Glutamatergic neuron (in vitro differentiated cells): ENCODE measurements around the gene BRSK2. TPM values are rescaled to one million over a fixed set of nuclear protein-coding genes. Genes with fewer than 3 reads are reported as not detected.
"Not testable (repeated sequence)": the region's sequence is repeated elsewhere in the genome, so short reads cannot be mapped to it uniquely, and the experiment has no call there.

Source experiments
- DNase-seq: peaks from one replicate; pipeline ENCODE4 v3.0.0; 2022
- H3K27ac Mint-ChIP-seq: one replicate; pipeline ENCODE4 v1.8.0; 2020; ENCODE audit warnings: mild to moderate bottlenecking, mixed read lengths, inconsistent platforms; ENCODE audit not compliant: unreplicated experiment
- H3K27me3 Mint-ChIP-seq: one replicate; pipeline ENCODE4 v1.8.0; 2020; ENCODE audit warnings: mild to moderate bottlenecking, moderate library complexity, mixed read lengths, inconsistent platforms; ENCODE audit not compliant: unreplicated experiment
- H3K36me3 Mint-ChIP-seq: one replicate; pipeline ENCODE4 v1.8.0; 2020; ENCODE audit warnings: mild to moderate bottlenecking, mixed read lengths, inconsistent platforms; ENCODE audit not compliant: unreplicated experiment
- H3K4me1 Mint-ChIP-seq: one replicate; pipeline ENCODE4 v1.8.0; 2020; ENCODE audit warnings: mild to moderate bottlenecking, low read depth, mixed read lengths, inconsistent platforms; ENCODE audit not compliant: unreplicated experiment
- H3K4me3 Mint-ChIP-seq: one replicate; pipeline ENCODE4 v1.8.0; 2020; ENCODE audit warnings: mild to moderate bottlenecking, mixed read lengths, inconsistent platforms; ENCODE audit not compliant: unreplicated experiment
- H3K9me3 Mint-ChIP-seq: one replicate; pipeline ENCODE4 v1.8.0; 2020; ENCODE audit warnings: mild to moderate bottlenecking, moderate library complexity, mixed read lengths, inconsistent platforms; ENCODE audit not compliant: unreplicated experiment
- CTCF ChIP-seq: fragments of 200-600 bp; sonication (generic); IDR thresholded peaks from one replicate; pipeline ENCODE4 v1.5.0; 2021; ENCODE audit not compliant: partially characterized antibody, unreplicated experiment
- total RNA-seq: library from RNA; stranded (reverse); fragmentation: NEBNext Ultra II Directional; extraction: Animal tissue kit (Norgen Biotek cat#: 25700); gene quantifications from one replicate; pipeline ENCODE4 v1.2.1, GENCODE V29; 2021; ENCODE audit not compliant: unreplicated experiment

BRSK2 gene
- total RNA-seq, 1 donor from 2014 or later = 207 TPM

DNA sequence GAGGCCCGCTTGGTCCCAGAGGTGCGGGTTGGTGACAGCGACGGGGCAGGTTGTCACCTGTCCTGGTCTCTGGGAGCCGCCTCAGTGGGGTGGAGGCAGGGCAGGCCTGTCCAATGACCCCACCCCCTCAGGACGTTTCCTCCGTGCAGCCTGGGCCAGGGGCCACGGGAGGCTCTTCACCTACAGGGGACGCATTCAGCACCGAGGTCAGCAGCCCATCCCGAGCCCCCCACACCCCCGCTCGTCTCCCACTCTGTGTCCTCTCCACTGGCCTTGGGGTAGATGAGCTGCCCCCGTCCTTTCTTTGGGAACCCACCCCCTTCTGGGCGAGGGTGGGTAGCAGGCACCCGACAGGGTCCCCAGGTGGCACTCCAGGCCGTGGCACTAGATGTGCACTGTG is 35.7 kb downstream of the BRSK2 start:
- H3K27me3 Mint-ChIP-seq = peaks cover 7% of the 10 kb centered on the region
- H3K9me3 Mint-ChIP-seq = peaks cover 4% of the 10 kb centered on the region
- no peak for DNase-seq
- peaks cover 6% of the 10 kb centered on the region for H3K4me1 Mint-ChIP-seq
- no peak overlapping the region for H3K27ac Mint-ChIP-seq
- no peak overlapping the region for H3K4me3 Mint-ChIP-seq
- no peaks in the 10 kb centered on the region for H3K36me3 Mint-ChIP-seq
- TF ChIP-seq CTCF = no peak

DNA sequence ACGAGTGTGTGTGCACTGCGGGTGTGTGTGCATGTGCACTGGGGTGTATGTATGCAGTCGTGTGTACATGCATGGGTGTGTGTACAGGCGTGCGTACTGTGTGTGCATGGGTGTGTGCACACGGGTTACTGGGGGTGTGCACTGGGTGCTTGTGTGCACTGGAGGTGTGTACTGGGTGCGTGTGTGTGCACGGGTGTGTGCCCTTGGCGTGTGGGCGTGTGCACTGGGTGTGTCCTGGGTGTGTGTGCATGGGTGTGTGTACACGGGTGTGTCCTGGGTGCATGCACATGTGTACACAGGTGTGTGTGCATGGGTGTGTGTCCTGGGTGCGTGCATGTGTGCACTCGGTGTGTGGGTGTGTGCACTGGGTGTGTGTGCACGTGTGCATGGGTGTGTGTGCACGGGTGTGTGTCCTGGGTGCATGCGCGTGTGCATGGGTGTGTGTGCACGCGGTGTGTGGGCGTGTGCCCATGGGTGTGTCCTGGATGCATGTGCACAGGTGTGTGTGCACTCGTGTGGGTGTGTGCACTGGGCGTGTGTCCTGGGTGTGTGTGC is 39.1 kb downstream of the BRSK2 start:
- Mint-ChIP-seq H3K36me3 (no peaks in the 10 kb centered on the region), H3K27ac (peak overlapping the region; percentile 43), H3K4me3 (peak overlapping the region; percentile 25), H3K9me3 (peaks cover 4% of the 10 kb centered on the region), H3K27me3 (peaks cover 4% of the 10 kb centered on the region), H3K4me1 (peaks cover 4% of the 10 kb centered on the region)
- no peak for DNase-seq
- no peak for TF ChIP-seq CTCF

- H3K9me3 Mint-ChIP-seq = peaks cover 7% of the 10 kb centered on the region
- TF ChIP-seq CTCF = no peak
- H3K4me1 Mint-ChIP-seq = peaks cover 5% of the 10 kb centered on the region
- no peaks in the 10 kb centered on the region for H3K36me3 Mint-ChIP-seq
- no peak for DNase-seq
- H3K27me3 Mint-ChIP-seq = peaks cover 8% of the 10 kb centered on the region
- peak overlapping the region; percentile 89 for H3K27ac Mint-ChIP-seq
- H3K4me3 Mint-ChIP-seq = no peak overlapping the region
Observed at GRCh38 chr11:1433568-1433967, 43.8 kb downstream of the BRSK2 start.

GRCh38 chr11:1433977-1434640 is 44.4 kb downstream of the BRSK2 start:
- DNase-seq = no peak
- peak overlapping the region; percentile 34 for H3K4me3 Mint-ChIP-seq
- peaks cover 3% of the 10 kb centered on the region for H3K4me1 Mint-ChIP-seq
- H3K9me3 Mint-ChIP-seq = peaks cover 5% of the 10 kb centered on the region
- peaks cover 8% of the 10 kb centered on the region for H3K27me3 Mint-ChIP-seq
- TF ChIP-seq CTCF = no peak
- peak overlapping the region; percentile 89 for H3K27ac Mint-ChIP-seq
- H3K36me3 Mint-ChIP-seq = no peaks in the 10 kb centered on the region

- H3K4me3 Mint-ChIP-seq, H3K4me1 Mint-ChIP-seq: not testable (repeated sequence)
Observed at GRCh38 chr11:1435479-1435819, 45.7 kb downstream of the BRSK2 start.

More at GRCh38 chr11:1435479-1435819, 45.7 kb downstream of the BRSK2 start:
- not testable (repeated sequence) for H3K9me3 Mint-ChIP-seq, DNase-seq, H3K27me3 Mint-ChIP-seq, H3K36me3 Mint-ChIP-seq, H3K27ac Mint-ChIP-seq
